MCF 10A (cell line): ENCODE measurements around the gene STK38L. TPM values are rescaled to one million over a fixed set of nuclear protein-coding genes. Genes with fewer than 3 reads are reported as not detected.
A peak's percentile ranks its signal among the peaks of the same experiment; 100 is the strongest.

Experiments used
- BruUV-seq: library from RNA; stranded (reverse); fragments of 400-500 nt; replicated peaks from 2 replicates; lab custom pipeline; 2021; lab: Mats Ljungman, UMichigan
- CTCF ChIA-PET: fragments of 300-600 bp; sonication (Branson Sonifier 250); formaldehyde crosslinking; extraction: SDS; loops from one replicate; lab custom pipeline; 2021; ENCODE audit warnings: antibody characterized with exemption, inconsistent platforms; lab: Yijun Ruan, JAX
- POLR2A ChIA-PET: fragments of 300-600, 350-650 bp; sonication (Branson Sonifier 250); formaldehyde crosslinking; extraction: SDS; loops from one replicate; lab custom pipeline; 2020; ENCODE audit warnings: antibody characterized with exemption, inconsistent platforms; lab: Yijun Ruan, JAX
- DNase-seq: peaks from one replicate; pipeline ENCODE4 v3.0.0-alpha.2; 2018; ENCODE audit not compliant: unreplicated experiment
- H3K27ac Mint-ChIP-seq: one replicate; pipeline ENCODE4 v1.8.0; 2022; ENCODE audit warnings: mild to moderate bottlenecking, low read depth, mixed read lengths; ENCODE audit not compliant: unreplicated experiment
- H3K27me3 Mint-ChIP-seq: one replicate; pipeline ENCODE4 v1.8.0; 2022; ENCODE audit warnings: mixed read lengths; ENCODE audit not compliant: insufficient read depth, unreplicated experiment
- H3K36me3 Mint-ChIP-seq: one replicate; pipeline ENCODE4 v1.8.0; 2022; ENCODE audit warnings: mild to moderate bottlenecking, moderate library complexity, mixed read lengths; ENCODE audit not compliant: insufficient read depth, unreplicated experiment
- H3K4me1 Mint-ChIP-seq: one replicate; pipeline ENCODE4 v1.8.0; 2022; ENCODE audit warnings: mixed read lengths; ENCODE audit not compliant: insufficient read depth, unreplicated experiment
- H3K4me3 Mint-ChIP-seq: one replicate; pipeline ENCODE4 v1.8.0; 2022; ENCODE audit warnings: mild to moderate bottlenecking, moderate library complexity, mixed read lengths; ENCODE audit not compliant: unreplicated experiment
- H3K9me3 Mint-ChIP-seq: one replicate; pipeline ENCODE4 v1.8.0; 2022; ENCODE audit warnings: mixed read lengths; ENCODE audit not compliant: unreplicated experiment
- CTCF ChIP-seq: fragments of 200-600 bp; IDR thresholded peaks from one replicate; pipeline ENCODE4 v1.8.0; 2022; ENCODE audit warnings: antibody characterized with exemption, mild to moderate bottlenecking; ENCODE audit not compliant: unreplicated experiment
- intact Hi-C: fragments of 100-400 bp; cut with micrococcal nuclease; formaldehyde crosslinking; loops from 2 replicates; pipeline ENCODE4 v1.14.1; 2022
- total RNA-seq: library from RNA; stranded (reverse); gene quantifications from 2 replicates; pipeline ENCODE4 v1.2.3, GENCODE V29; 2022

STK38L gene
- total RNA-seq, 1 experiment from 2014 or later = 18.1 TPM

GRCh38 chr12:27330846-27331245 lies 86.8 kb downstream of the STK38L start:
- intact Hi-C loops = no loop called here
- no peak for TF ChIP-seq CTCF
- POLR2A ChIA-PET = interaction anchor here (0.6 to 4.6 kb wide), 22 partner anchors 10 to 890 kb away, joined by 3 to 54 read pairs (median 5); partner anchors contain the start of genes MED21, STK38L and TM7SF3
- CTCF ChIA-PET = interaction anchor here (0.7 to 3.7 kb wide), 6 partner anchors 13 to 297 kb away, joined by 3 to 15 read pairs (median 4); no protein-coding TSS in a partner anchor
- Mint-ChIP-seq H3K27me3 (no peaks in the 10 kb centered on the region), H3K36me3 (no peaks in the 10 kb centered on the region), H3K4me1 (peaks cover 39% of the 10 kb centered on the region), H3K4me3 (peak overlapping the region; percentile 86), H3K9me3 (no peaks in the 10 kb centered on the region), H3K27ac (peak overlapping the region; percentile 98)
- DNase-seq = peak; percentile 44
- BruUV-seq = no TSS peak

GRCh38 chr12:27331291-27331926 lies 87.3 kb downstream of the STK38L start:
- ChIA-PET POLR2A (interaction anchor here (0.6 to 4.6 kb wide), 25 partner anchors 10 to 889 kb away, joined by 3 to 54 read pairs (median 5); partner anchors contain the start of genes MED21, STK38L and TM7SF3), CTCF (interaction anchor here (0.6 to 3.7 kb wide), 8 partner anchors 11 to 296 kb away, joined by 3 to 15 read pairs (median 3); no protein-coding TSS in a partner anchor)
- no TSS peak for BruUV-seq
- Mint-ChIP-seq H3K27me3 (no peaks in the 10 kb centered on the region), H3K27ac (peak overlapping the region; percentile 98), H3K4me1 (peaks cover 44% of the 10 kb centered on the region), H3K4me3 (peak overlapping the region; percentile 86), H3K9me3 (no peaks in the 10 kb centered on the region), H3K36me3 (no peaks in the 10 kb centered on the region)
- intact Hi-C loops = no loop called here
- DNase-seq = peak; percentile 94
- no peak for TF ChIP-seq CTCF

DNA sequence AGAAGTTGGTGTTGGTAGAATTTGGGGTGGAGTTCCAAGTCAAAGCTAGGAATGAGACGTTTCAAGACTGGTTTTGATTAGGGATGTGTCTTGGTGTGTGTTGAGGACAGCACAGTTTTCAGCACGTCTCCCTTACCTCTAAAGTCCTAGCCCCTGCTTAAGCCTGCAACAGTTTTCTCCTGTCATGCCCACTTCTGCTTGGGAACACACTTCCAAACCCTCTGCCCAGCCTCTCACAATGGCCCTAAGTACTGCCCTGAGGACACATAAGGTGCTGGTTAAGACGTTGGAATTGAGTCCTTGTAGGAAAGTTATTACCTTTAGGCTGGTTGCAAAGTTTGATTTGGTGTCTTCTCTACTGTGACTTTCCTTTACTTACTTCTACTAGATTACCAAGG lies 87.8 kb downstream of the STK38L start:
- no peak for DNase-seq
- H3K4me1 Mint-ChIP-seq = peaks cover 45% of the 10 kb centered on the region
- ChIA-PET CTCF (interaction anchor here (0.6 to 1.2 kb wide), 8 partner anchors 9 to 296 kb away, joined by 3 to 7 read pairs (median 3); no protein-coding TSS in a partner anchor), POLR2A (interaction anchor here (0.7 to 4.6 kb wide), 18 partner anchors 10 to 393 kb away, joined by 3 to 54 read pairs (median 6); partner anchors contain the start of genes MED21, STK38L and TM7SF3)
- intact Hi-C loops = no loop called here
- no peaks in the 10 kb centered on the region for H3K36me3 Mint-ChIP-seq
- BruUV-seq = TSS peak; percentile 27
- no peaks in the 10 kb centered on the region for H3K9me3 Mint-ChIP-seq
- H3K27me3 Mint-ChIP-seq = no peaks in the 10 kb centered on the region
- no peak for TF ChIP-seq CTCF
- peak overlapping the region; percentile 98 for H3K27ac Mint-ChIP-seq
- peak overlapping the region; percentile 86 for H3K4me3 Mint-ChIP-seq

DNA sequence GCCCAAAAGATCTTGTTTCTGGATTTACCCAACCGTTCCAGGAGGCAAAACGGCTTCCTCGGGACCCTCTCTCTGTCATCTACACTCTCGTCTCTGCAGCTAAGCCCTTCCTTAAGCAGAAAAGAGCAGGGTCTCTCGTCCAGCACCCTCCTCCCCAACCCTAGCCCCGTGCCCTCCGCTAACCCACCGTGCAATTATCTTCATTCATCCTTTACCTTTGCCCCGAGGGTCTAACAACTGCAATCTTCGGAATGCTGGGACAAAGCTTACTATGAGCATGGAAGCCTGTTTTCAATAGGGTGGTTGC lies 88.3 kb downstream of the STK38L start:
- Mint-ChIP-seq H3K27ac (peak overlapping the region; percentile 98), H3K36me3 (no peaks in the 10 kb centered on the region), H3K4me1 (peaks cover 45% of the 10 kb centered on the region), H3K27me3 (no peaks in the 10 kb centered on the region), H3K9me3 (no peaks in the 10 kb centered on the region), H3K4me3 (peak overlapping the region; percentile 86)
- BruUV-seq = no TSS peak
- ChIA-PET POLR2A (interaction anchor here (0.8 to 4.6 kb wide), 15 partner anchors 8 to 316 kb away, joined by 3 to 54 read pairs (median 9); partner anchors contain the start of genes MED21, PPFIBP1 and STK38L), CTCF (interaction anchor here (0.7 to 1.2 kb wide), 3 partner anchors 9 to 12 kb away, joined by 3 to 7 read pairs (median 3); no protein-coding TSS in a partner anchor)
- intact Hi-C loops = no loop called here
- TF ChIP-seq CTCF = no peak
- DNase-seq = peak; percentile 36
